Amniotic stem cell (primary cell): ENCODE data around the gene SCIMP.
"Not testable (repeated sequence)": the region's sequence is repeated elsewhere in the genome, so short reads cannot be mapped to it uniquely, and the experiment has no call there.

ENCODE experiments used
- DNase-seq: peaks from one replicate; lab custom pipeline; 2025; lab: John Stamatoyannopoulos, UW

Gene SCIMP

GRCh38 chr17:5234645-5235576 lies at the start of gene SCIMP:
Gene SCIMP (minus strand): TSS chr17:5234860. CDS start chr17:5234755, 105 bp downstream.
- DNase-seq: no peak

- DNase-seq: no peak
Observed at GRCh38 chr17:5283571-5284315, 49.1 kb upstream of the SCIMP start.

GRCh38 chr17:5282642-5283217 lies 48.1 kb upstream of the SCIMP start:
- DNase-seq: no peak

- peak; percentile 68 for DNase-seq
Observed at GRCh38 chr17:5281814-5282641, 47.4 kb upstream of the SCIMP start, which contains the start of gene RABEP1. Gene RABEP1 (plus strand): TSS chr17:5282284. CDS start chr17:5282487, 203 bp downstream.

- no peak for DNase-seq
Observed at GRCh38 chr17:5272322-5272721, 37.7 kb upstream of the SCIMP start.

- DNase-seq: no peak
Observed at GRCh38 chr17:5269241-5269960, 34.7 kb upstream of the SCIMP start.

- DNase-seq: no peak
Observed at GRCh38 chr17:5264893-5265292, 30.2 kb upstream of the SCIMP start.

- DNase-seq: no peak
Observed at GRCh38 chr17:5263441-5263840, 28.8 kb upstream of the SCIMP start.

- no peak for DNase-seq
Observed at GRCh38 chr17:5262416-5262991, 27.8 kb upstream of the SCIMP start.

- no peak for DNase-seq
Observed at GRCh38 chr17:5260542-5260941, 25.9 kb upstream of the SCIMP start.

GRCh38 chr17:5257124-5257523 lies 22.5 kb upstream of the SCIMP start:
- DNase-seq: no peak

GRCh38 chr17:5254903-5255521 lies 20.4 kb upstream of the SCIMP start:
- DNase-seq: no peak

- DNase-seq: no peak
Observed at GRCh38 chr17:5254414-5254813, 19.8 kb upstream of the SCIMP start.

GRCh38 chr17:5249615-5250014 lies 15.0 kb upstream of the SCIMP start:
- DNase-seq: peak; percentile 54

- no peak for DNase-seq
Observed at GRCh38 chr17:5248821-5249479, 14.3 kb upstream of the SCIMP start.

- no peak for DNase-seq
Observed at GRCh38 chr17:5247621-5248020, 13.0 kb upstream of the SCIMP start.

GRCh38 chr17:5241861-5242671 lies 7.4 kb upstream of the SCIMP start:
- DNase-seq: no peak

- not testable (repeated sequence) for DNase-seq
Observed at GRCh38 chr17:5239769-5240168, 5.1 kb upstream of the SCIMP start.

- DNase-seq: no peak
Observed at GRCh38 chr17:5238333-5238732, 3.7 kb upstream of the SCIMP start.
